Subcutaneous adipose tissue (tissue), 4 donors: Measurements from ENCODE around the gene VAMP8. TPM values are rescaled to one million over a fixed set of nuclear protein-coding genes. Genes with fewer than 3 reads are reported as not detected.

Experiments
- CTCF ChIP-seq: fragments of 450-650 bp; IDR thresholded peaks from one replicate; pipeline ENCODE4 v1.5.1; 2016; ENCODE audit warnings: low read depth, mild to moderate bottlenecking, control low read depth, antibody characterized with exemption, moderate library complexity
- small RNA-seq: library from RNA; depleted of rRNA; stranded (forward); fragments of <200 nt; gene quantifications from one replicate; pipeline ENCODE3, GENCODE V24; 2016
- total RNA-seq, 4 donors: library from RNA; depleted of rRNA; stranded (reverse); fragments of >200 nt; gene quantifications; one replicate each; pipeline ENCODE4 v1.1.0, GENCODE V29; 2016

Gene VAMP8
- total RNA-seq, 4 donors from 2014 or later: 6.2 to 140 (median 34.8) TPM

- TF ChIP-seq CTCF: no peak
Observed at GRCh38 chr2:85613717-85614515, 36.5 kb downstream of the VAMP8 start.

DNA sequence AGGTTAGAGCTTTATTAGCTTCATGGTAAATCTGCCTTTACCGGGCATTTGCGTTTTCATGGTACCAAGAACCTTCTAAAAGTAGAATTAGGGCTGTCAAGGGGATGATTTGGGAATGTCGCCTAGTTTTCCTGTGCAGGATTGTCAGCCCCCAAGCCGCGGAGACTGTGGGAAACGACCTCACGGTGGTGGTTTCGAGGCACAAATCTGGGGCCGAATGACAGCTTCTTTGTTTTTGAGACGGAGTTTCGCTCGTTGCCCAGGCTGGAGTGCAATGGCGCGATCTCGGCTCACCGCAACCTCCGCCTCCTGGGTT, 38.0 kb downstream of the VAMP8 start:
- no peak for TF ChIP-seq CTCF

- no peak for TF ChIP-seq CTCF
Observed at GRCh38 chr2:85619617-85620016, 42.2 kb downstream of the VAMP8 start.

DNA sequence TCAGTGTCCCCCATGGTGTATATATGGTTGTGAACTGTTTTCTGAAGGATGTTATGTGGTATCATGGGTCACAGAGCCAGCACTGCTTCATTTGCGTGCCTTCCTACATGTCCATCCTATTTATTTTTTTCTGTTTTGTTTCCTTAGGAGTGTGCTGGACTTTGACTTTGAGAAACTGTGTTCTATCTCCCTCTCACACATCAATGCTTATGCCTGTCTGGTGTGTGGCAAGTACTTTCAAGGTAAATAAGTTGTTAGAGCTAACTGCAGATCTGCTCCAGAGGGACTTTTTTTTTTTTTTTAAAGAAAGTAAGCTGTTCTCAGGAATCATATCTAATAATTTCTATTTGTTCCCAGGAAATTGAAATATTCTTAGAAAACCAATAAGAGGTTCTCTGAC, 44.0 kb downstream of the VAMP8 start:
- no peak for TF ChIP-seq CTCF

DNA sequence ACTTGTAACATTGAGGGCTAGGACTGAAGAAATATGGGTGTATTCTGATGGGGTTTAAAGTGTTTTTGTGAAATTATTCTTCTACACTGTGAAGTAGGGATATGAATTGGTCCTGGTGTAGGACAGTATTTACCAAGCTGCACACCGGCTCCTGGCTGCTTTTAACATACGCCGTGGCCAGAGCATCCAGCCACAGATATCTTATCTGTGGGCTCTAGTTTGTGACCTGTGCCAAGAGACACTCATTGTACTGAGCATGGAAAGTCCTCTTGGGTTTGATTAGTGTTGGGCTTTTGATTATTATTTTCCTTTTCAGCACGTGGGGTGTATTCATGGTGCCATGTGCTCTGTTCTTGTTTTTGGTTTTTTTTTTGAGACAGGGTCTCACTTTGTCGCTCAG, 46.6 kb downstream of the VAMP8 start:
- no peak for TF ChIP-seq CTCF

- no peak for TF ChIP-seq CTCF
Observed at GRCh38 chr2:85628658-85629057, 51.3 kb downstream of the VAMP8 start.

- no peak for TF ChIP-seq CTCF
Observed at GRCh38 chr2:85631316-85631715, 53.9 kb downstream of the VAMP8 start.

Small RNAs within 50 kb of the gene (small RNA-seq; reads per million reads assigned to genes)
- not detected for gene RN7SL126P

Other genes starting within 250 kb of the VAMP8 start
- gene TGOLN2, start 249.6 kb upstream of the VAMP8 start, total RNA-seq: 100 to 1,000 TPM; 114 to 169 (median 151) TPM
- gene RETSAT, start 223.1 kb upstream of the VAMP8 start, total RNA-seq: 100 to 1,000 TPM; 257 to 687 (median 392) TPM
- gene ELMOD3, start 222.8 kb upstream of the VAMP8 start, total RNA-seq: 100 to 1,000 TPM in 2 of 4 donors, 10 to 100 TPM in 2; 34.5 to 192 (median 88.3) TPM
- gene CAPG, start 167.2 kb upstream of the VAMP8 start, total RNA-seq: 100 to 1,000 TPM in 2 of 4 donors, 10 to 100 TPM in 2; 80.7 to 616 (median 167) TPM
- 1 to 10 TPM in 1 of 4 donors, not detected in 3; 2.8 TPM for gene SH2D6, start 158.9 kb upstream of the VAMP8 start, total RNA-seq
- gene MAT2A, start 38.4 kb upstream of the VAMP8 start, total RNA-seq: 100 to 1,000 TPM; 181 to 259 (median 219) TPM
- 10 to 100 TPM; 26.5 to 53.3 (median 30.8) TPM for gene GGCX, start 16.1 kb upstream of the VAMP8 start, total RNA-seq
- 100 to 1,000 TPM in 1 of 4 donors, 10 to 100 TPM in 3; 57.7 to 132 (median 67.7) TPM for gene VAMP5, start 6.8 kb downstream of the VAMP8 start, total RNA-seq
- gene RNF181, start 18.2 kb downstream of the VAMP8 start, total RNA-seq: 100 to 1,000 TPM; 150 to 213 (median 158) TPM
- gene TMEM150A, start 25.1 kb downstream of the VAMP8 start, total RNA-seq: 10 to 100 TPM; 14.3 to 21.4 (median 17.6) TPM
- 10 to 100 TPM; 10.1 to 16.7 (median 15.7) TPM for gene C2orf68, start 34.5 kb downstream of the VAMP8 start, total RNA-seq
- gene USP39, start 38.6 kb downstream of the VAMP8 start, total RNA-seq: 10 to 100 TPM; 45.7 to 77.0 (median 59.3) TPM
- not detected for gene SFTPB, start 90.6 kb downstream of the VAMP8 start, total RNA-seq
- gene GNLY, start 116.8 kb downstream of the VAMP8 start, total RNA-seq: 10 to 100 TPM in 1 of 4 donors, 1 to 10 TPM in 3; 4.6 to 10.0 (median 7.5) TPM
- gene ATOH8, start 176.4 kb downstream of the VAMP8 start, total RNA-seq: 100 to 1,000 TPM in 1 of 4 donors, 10 to 100 TPM in 3; 39.8 to 137 (median 61.9) TPM